Neural cell (in vitro differentiated cells): ENCODE measurements around the gene C2orf72. TPM values are rescaled to one million over a fixed set of nuclear protein-coding genes. Genes with fewer than 3 reads are reported as not detected.

Source experiments
- H2AFZ ChIP-seq: fragments of 200-600, 300-800 bp; sonication (generic), shearing (Covaris generic); 2 replicates; pipeline ENCODE4 v1.6.0; 2014; ENCODE audit warnings: low read depth, mild to moderate bottlenecking, antibody characterized with exemption, low read length, moderate library complexity
- H3F3A ChIP-seq: fragments of 200-600 bp; shearing (Covaris generic); 2 replicates; pipeline ENCODE4 v1.6.1; 2016; ENCODE audit warnings: mild to moderate bottlenecking, moderate library complexity, mixed read lengths, antibody characterized with exemption, low read length; ENCODE audit not compliant: insufficient read depth, poor library complexity, severe bottlenecking
- H3K27ac ChIP-seq: fragments of 200-600, 300-800 bp; sonication (generic), shearing (Covaris generic); 2 replicates; pipeline ENCODE4 v1.5.1; 2014; ENCODE audit warnings: mild to moderate bottlenecking, low read length, moderate library complexity
- H3K27me3 ChIP-seq: fragments of 300-800, 200-600 bp; sonication (generic), shearing (Covaris generic); 2 replicates; pipeline ENCODE4 v1.6.0; 2014; ENCODE audit warnings: mild to moderate bottlenecking, low read depth, low read length, moderate library complexity; ENCODE audit not compliant: insufficient read depth
- H3K36me3 ChIP-seq: fragments of 300-800, 200-600 bp; sonication (generic), shearing (Covaris generic); 2 replicates; pipeline ENCODE4 v1.5.1; 2014; ENCODE audit warnings: mild to moderate bottlenecking, antibody characterized with exemption, low read length, moderate library complexity; ENCODE audit not compliant: insufficient read depth
- H3K4me2 ChIP-seq: fragments of 300-800, 200-600 bp; sonication (generic), shearing (Covaris generic); 2 replicates; pipeline ENCODE4 v1.6.0; 2014; ENCODE audit warnings: mild to moderate bottlenecking, low read length
- H3K4me3 ChIP-seq: fragments of 300-800, 200-600 bp; sonication (generic), shearing (Covaris generic); 2 replicates; pipeline ENCODE4 v1.5.1; 2014; ENCODE audit warnings: mild to moderate bottlenecking, low read length, moderate library complexity
- H3K79me2 ChIP-seq: fragments of 200-600 bp; shearing (Covaris generic); replicated peaks from 2 replicates; pipeline ENCODE4 v1.6.0; 2014; ENCODE audit warnings: mild to moderate bottlenecking, low read length, moderate library complexity; ENCODE audit not compliant: insufficient read depth
- H3K9ac ChIP-seq: fragments of 300-800, 200-600 bp; sonication (generic), shearing (Covaris generic); 2 replicates; pipeline ENCODE4 v1.6.1; 2016; ENCODE audit warnings: mild to moderate bottlenecking, low read length, mixed read lengths
- H3K9me2 ChIP-seq: fragments of 200-600 bp; shearing (Covaris generic); 2 replicates; pipeline ENCODE4 v1.6.1; 2016; ENCODE audit warnings: mild to moderate bottlenecking, low read length, mixed read lengths; ENCODE audit not compliant: insufficient read depth
- H3K9me3 ChIP-seq: fragments of 200-600, 300-800 bp; sonication (generic), shearing (Covaris generic); 2 replicates; pipeline ENCODE4 v1.6.1; 2016; ENCODE audit warnings: mild to moderate bottlenecking, mixed run types, low read length, moderate library complexity, mixed read lengths
- H4K20me1 ChIP-seq: fragments of 200-600 bp; shearing (Covaris generic); 2 replicates; pipeline ENCODE4 v1.6.1; 2016; ENCODE audit warnings: mild to moderate bottlenecking, mixed run types; ENCODE audit not compliant: insufficient read depth
- EP300 ChIP-seq: fragments of 450-650 bp; conservative IDR thresholded peaks from 2 replicates; pipeline ENCODE4 v1.6.1; 2014; ENCODE audit warnings: antibody characterized with exemption, mild to moderate bottlenecking, moderate library complexity; ENCODE audit not compliant: poor library complexity, severe bottlenecking
- EZH2 ChIP-seq: fragments of 200-600, 300-800 bp; shearing (Covaris generic), sonication (generic); IDR thresholded peaks from 2 replicates; pipeline ENCODE4 v1.6.1; 2014; ENCODE audit warnings: antibody characterized with exemption, low read length, borderline replicate concordance, mild to moderate bottlenecking; ENCODE audit not compliant: insufficient read depth, poor library complexity, severe bottlenecking
- MXI1 ChIP-seq: fragments of 450-650 bp; conservative IDR thresholded peaks from 2 replicates; pipeline ENCODE4 v1.6.1; 2014; ENCODE audit warnings: antibody characterized with exemption, mild to moderate bottlenecking; ENCODE audit not compliant: poor library complexity, severe bottlenecking
- POLR2AphosphoS5 ChIP-seq: IDR thresholded peaks from 2 replicates; pipeline ENCODE4 v1.6.1; 2012
- RAD21 ChIP-seq: fragments of 450-650 bp; conservative IDR thresholded peaks from 2 replicates; pipeline ENCODE4 v1.6.1; 2014; ENCODE audit warnings: antibody characterized with exemption, mild to moderate bottlenecking, moderate library complexity
- SMC3 ChIP-seq: fragments of 450-650 bp; conservative IDR thresholded peaks from 2 replicates; pipeline ENCODE4 v1.6.1; 2014; ENCODE audit warnings: antibody characterized with exemption, mild to moderate bottlenecking, moderate library complexity; ENCODE audit not compliant: poor library complexity
- TAF1 ChIP-seq: IDR thresholded peaks from 2 replicates; pipeline ENCODE4 v1.6.1; 2012; ENCODE audit warnings: low read depth
- polyA plus RNA-seq: library from polyadenylated mRNA; depleted of rRNA; stranded (reverse); fragments of >200 nt; gene quantifications from 2 replicates; pipeline ENCODE4 v1.2.3, GENCODE V29; 2014
- TF ChIP-seq, protein P1 (sequence below): IDR thresholded peaks from 2 replicates; pipeline ENCODE4 v1.6.1; 2012; ENCODE audit warnings: borderline replicate concordance
- TF ChIP-seq, protein P2 (sequence below): fragments of 450-650 bp; IDR thresholded peaks from 2 replicates; pipeline ENCODE4 v1.5.1; 2014; ENCODE audit warnings: antibody characterized with exemption, mild to moderate bottlenecking, moderate library complexity; ENCODE audit not compliant: poor library complexity, severe bottlenecking

The C2orf72 gene
- polyA plus RNA-seq, 1 donor from 2014 or later, result 37.7 TPM

DNA sequence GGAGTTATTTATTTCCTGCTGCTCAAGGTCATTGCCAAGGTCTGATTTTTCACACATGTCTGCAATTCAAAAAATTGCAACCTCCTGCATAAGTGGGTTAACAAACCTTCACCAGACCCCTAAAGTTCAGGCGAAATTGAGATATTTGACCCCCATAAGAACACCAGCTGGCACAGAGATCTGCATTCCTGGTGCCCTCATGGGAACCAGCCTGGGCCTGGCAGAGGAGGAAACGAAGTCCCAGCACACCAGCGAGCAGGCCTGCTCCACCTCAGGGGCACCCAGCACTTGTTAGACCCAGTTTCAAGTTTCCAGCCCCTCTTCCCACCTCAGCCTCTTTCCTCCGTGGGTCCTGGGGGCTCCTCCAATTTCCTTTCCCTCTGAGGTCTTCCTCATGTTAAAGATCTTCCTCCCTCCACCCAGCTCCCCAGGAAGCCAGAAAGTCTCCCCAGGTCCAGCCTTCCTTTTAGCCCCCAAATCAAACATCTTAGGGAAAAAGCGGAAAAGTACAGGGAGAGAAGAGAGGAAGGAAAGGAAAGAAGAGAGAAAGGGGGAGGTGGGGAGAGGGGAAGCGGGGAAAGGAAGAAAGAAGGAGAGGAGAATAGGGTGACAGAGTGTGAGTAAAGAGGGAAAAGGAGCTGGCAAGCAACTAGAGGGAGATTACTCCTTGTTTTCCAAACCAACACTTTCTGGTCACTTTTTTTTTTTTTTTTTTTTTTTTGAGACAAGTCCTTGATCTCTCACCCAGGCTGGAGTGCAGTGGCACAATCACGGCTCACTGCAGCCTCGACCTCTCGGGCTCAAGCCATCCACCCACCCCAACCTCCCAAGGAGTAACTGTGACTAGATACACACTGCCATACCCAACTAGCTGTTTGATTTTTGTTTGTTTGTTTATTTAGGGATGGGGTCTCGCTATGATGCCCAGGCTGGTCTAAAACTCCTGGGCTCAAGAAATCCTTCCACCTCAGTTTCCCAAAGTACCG is 3.9 kb upstream of the C2orf72 start:
- TF ChIP-seq SMC3 (no peak), MXI1 (no peak), TAF1 (no peak), RAD21 (no peak), EP300 (no peak), EZH2 (no peak), POLR2AphosphoS5 (no peak)
- TF ChIP-seq, protein P1, sequence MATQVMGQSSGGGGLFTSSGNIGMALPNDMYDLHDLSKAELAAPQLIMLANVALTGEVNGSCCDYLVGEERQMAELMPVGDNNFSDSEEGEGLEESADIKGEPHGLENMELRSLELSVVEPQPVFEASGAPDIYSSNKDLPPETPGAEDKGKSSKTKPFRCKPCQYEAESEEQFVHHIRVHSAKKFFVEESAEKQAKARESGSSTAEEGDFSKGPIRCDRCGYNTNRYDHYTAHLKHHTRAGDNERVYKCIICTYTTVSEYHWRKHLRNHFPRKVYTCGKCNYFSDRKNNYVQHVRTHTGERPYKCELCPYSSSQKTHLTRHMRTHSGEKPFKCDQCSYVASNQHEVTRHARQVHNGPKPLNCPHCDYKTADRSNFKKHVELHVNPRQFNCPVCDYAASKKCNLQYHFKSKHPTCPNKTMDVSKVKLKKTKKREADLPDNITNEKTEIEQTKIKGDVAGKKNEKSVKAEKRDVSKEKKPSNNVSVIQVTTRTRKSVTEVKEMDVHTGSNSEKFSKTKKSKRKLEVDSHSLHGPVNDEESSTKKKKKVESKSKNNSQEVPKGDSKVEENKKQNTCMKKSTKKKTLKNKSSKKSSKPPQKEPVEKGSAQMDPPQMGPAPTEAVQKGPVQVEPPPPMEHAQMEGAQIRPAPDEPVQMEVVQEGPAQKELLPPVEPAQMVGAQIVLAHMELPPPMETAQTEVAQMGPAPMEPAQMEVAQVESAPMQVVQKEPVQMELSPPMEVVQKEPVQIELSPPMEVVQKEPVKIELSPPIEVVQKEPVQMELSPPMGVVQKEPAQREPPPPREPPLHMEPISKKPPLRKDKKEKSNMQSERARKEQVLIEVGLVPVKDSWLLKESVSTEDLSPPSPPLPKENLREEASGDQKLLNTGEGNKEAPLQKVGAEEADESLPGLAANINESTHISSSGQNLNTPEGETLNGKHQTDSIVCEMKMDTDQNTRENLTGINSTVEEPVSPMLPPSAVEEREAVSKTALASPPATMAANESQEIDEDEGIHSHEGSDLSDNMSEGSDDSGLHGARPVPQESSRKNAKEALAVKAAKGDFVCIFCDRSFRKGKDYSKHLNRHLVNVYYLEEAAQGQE, result no peak
- TF ChIP-seq, protein P2, sequence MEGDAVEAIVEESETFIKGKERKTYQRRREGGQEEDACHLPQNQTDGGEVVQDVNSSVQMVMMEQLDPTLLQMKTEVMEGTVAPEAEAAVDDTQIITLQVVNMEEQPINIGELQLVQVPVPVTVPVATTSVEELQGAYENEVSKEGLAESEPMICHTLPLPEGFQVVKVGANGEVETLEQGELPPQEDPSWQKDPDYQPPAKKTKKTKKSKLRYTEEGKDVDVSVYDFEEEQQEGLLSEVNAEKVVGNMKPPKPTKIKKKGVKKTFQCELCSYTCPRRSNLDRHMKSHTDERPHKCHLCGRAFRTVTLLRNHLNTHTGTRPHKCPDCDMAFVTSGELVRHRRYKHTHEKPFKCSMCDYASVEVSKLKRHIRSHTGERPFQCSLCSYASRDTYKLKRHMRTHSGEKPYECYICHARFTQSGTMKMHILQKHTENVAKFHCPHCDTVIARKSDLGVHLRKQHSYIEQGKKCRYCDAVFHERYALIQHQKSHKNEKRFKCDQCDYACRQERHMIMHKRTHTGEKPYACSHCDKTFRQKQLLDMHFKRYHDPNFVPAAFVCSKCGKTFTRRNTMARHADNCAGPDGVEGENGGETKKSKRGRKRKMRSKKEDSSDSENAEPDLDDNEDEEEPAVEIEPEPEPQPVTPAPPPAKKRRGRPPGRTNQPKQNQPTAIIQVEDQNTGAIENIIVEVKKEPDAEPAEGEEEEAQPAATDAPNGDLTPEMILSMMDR, result no peak
- Histone ChIP-seq H3F3A (no peaks in the 10 kb centered on the region), H4K20me1 (no peaks in the 10 kb centered on the region), H2AFZ (no peak overlapping the region), H3K9ac (no peak overlapping the region), H3K27ac (no peak overlapping the region), H3K79me2 (no peaks in the 10 kb centered on the region), H3K4me3 (no peak overlapping the region), H3K27me3 (peaks cover 17% of the 10 kb centered on the region), H3K9me3 (no peaks in the 10 kb centered on the region), H3K4me2 (no peak overlapping the region), H3K36me3 (no peaks in the 10 kb centered on the region), H3K9me2 (no peaks in the 10 kb centered on the region)

DNA sequence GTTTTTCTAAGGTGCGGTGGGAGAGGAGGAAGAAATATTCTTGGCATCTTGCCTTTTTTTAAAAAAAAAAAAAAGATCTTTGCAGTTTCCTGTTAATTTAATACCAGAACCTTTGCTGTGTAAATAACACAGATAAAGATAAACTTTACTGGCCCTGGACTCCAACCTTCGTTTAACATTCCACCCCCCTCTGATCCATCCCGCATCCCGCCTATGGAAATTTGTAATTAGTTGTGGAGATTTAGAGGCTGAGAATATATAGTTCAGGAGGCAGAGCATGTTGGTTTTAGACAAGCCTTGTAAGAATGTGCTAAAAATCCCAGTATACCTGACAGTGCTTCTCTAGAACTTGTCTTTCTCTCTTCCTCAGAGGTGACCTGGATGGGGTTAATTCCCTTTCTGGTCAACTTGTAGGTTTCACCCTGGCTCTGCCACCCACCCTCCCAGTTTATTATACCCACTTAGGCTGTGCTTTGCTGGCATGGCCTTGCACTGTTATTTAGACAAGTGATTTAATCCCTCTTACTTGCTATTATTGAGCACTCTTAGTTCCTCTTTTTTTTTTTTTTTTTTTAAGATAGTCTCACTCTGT is 2.9 kb upstream of the C2orf72 start:
- no peaks in the 10 kb centered on the region for H3K79me2 ChIP-seq
- no peaks in the 10 kb centered on the region for H3K36me3 ChIP-seq
- no peak for TF ChIP-seq POLR2AphosphoS5
- TF ChIP-seq, protein P2, result no peak
- no peak for TF ChIP-seq EZH2
- no peak for TF ChIP-seq TAF1
- no peak for TF ChIP-seq SMC3
- TF ChIP-seq RAD21, result no peak
- no peak for TF ChIP-seq MXI1
- TF ChIP-seq, protein P1, result no peak
- no peak for TF ChIP-seq EP300
- no peak overlapping the region for H2AFZ ChIP-seq
- H3K9me2 ChIP-seq, result no peaks in the 10 kb centered on the region
- no peak overlapping the region for H3K9ac ChIP-seq
- no peak overlapping the region for H3K4me3 ChIP-seq
- H3K9me3 ChIP-seq, result no peaks in the 10 kb centered on the region
- peaks cover 22% of the 10 kb centered on the region for H3K27me3 ChIP-seq
- H4K20me1 ChIP-seq, result no peaks in the 10 kb centered on the region
- no peak overlapping the region for H3K27ac ChIP-seq
- no peak overlapping the region for H3K4me2 ChIP-seq
- H3F3A ChIP-seq, result no peaks in the 10 kb centered on the region
